Endothelial cell (in vitro differentiated cells): ENCODE data around the gene GALNT2. TPM values are rescaled to one million over a fixed set of nuclear protein-coding genes. Genes with fewer than 3 reads are reported as not detected.

ENCODE experiments used
- DNase-seq: peaks from one replicate; pipeline ENCODE4 v3.0.0; 2021; ENCODE audit warnings: low spot score
- H3K27ac Mint-ChIP-seq: one replicate; pipeline ENCODE4 v1.8.0; 2021; ENCODE audit warnings: mixed read lengths, inconsistent platforms; ENCODE audit not compliant: unreplicated experiment
- H3K27me3 Mint-ChIP-seq: one replicate; pipeline ENCODE4 v1.8.0; 2021; ENCODE audit warnings: mild to moderate bottlenecking, moderate library complexity, mixed read lengths, inconsistent platforms; ENCODE audit not compliant: unreplicated experiment
- H3K36me3 Mint-ChIP-seq: one replicate; pipeline ENCODE4 v1.8.0; 2021; ENCODE audit warnings: mild to moderate bottlenecking, low read depth, mixed read lengths, inconsistent platforms; ENCODE audit not compliant: unreplicated experiment
- H3K4me1 Mint-ChIP-seq: one replicate; pipeline ENCODE4 v1.8.0; 2021; ENCODE audit warnings: mild to moderate bottlenecking, mixed read lengths, inconsistent platforms; ENCODE audit not compliant: unreplicated experiment
- H3K4me3 Mint-ChIP-seq: one replicate; pipeline ENCODE4 v1.8.0; 2021; ENCODE audit warnings: mild to moderate bottlenecking, mixed read lengths, inconsistent platforms; ENCODE audit not compliant: unreplicated experiment
- H3K9me3 Mint-ChIP-seq: one replicate; pipeline ENCODE4 v1.8.0; 2021; ENCODE audit warnings: mixed read lengths, inconsistent platforms; ENCODE audit not compliant: unreplicated experiment
- CTCF ChIP-seq: fragments of 200-600 bp; sonication (generic); IDR thresholded peaks from one replicate; pipeline ENCODE4 v1.5.0; 2021; ENCODE audit warnings: antibody characterized with exemption; ENCODE audit not compliant: unreplicated experiment
- total RNA-seq: library from RNA; stranded (reverse); fragmentation: NEBNext Ultra II Directional; extraction: Animal tissue kit (Norgen Biotek cat#: 25700); gene quantifications from one replicate; pipeline ENCODE4 v1.2.1, GENCODE V29; 2021; ENCODE audit not compliant: unreplicated experiment

Gene GALNT2
- total RNA-seq, 1 donor from 2014 or later = 74.8 TPM

GRCh38 chr1:230095938-230096337, 28.9 kb downstream of the GALNT2 start:
- peaks cover 4% of the 10 kb centered on the region for H3K36me3 Mint-ChIP-seq
- no peak overlapping the region for H3K4me3 Mint-ChIP-seq
- H3K9me3 Mint-ChIP-seq = no peaks in the 10 kb centered on the region
- H3K27ac Mint-ChIP-seq = no peak overlapping the region
- H3K27me3 Mint-ChIP-seq = no peaks in the 10 kb centered on the region
- TF ChIP-seq CTCF = no peak
- H3K4me1 Mint-ChIP-seq = peaks cover 6% of the 10 kb centered on the region
- DNase-seq = no peak

DNA sequence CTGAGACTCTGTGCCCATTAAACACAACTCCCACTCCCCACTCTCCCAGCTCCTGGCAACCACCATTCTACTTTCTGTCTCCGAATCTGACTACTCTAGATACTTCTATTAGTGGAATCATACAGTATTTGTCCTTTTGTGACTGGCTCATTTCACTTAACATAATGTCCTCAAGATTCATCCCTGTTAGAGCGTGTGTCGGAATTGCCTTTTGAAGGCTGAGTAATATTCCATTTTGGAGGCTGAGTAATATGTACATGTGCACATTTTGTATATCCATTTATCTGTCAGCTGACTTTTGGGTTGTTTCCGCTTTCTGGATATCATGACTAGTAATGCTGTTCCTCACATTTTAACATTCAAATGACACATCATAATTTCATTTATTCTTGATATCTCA, 30.3 kb downstream of the GALNT2 start:
- Mint-ChIP-seq H3K36me3 (peaks cover 4% of the 10 kb centered on the region), H3K4me3 (no peak overlapping the region), H3K4me1 (no peaks in the 10 kb centered on the region), H3K9me3 (no peaks in the 10 kb centered on the region), H3K27ac (no peak overlapping the region), H3K27me3 (no peaks in the 10 kb centered on the region)
- no peak for TF ChIP-seq CTCF
- DNase-seq = no peak

GRCh38 chr1:230098723-230099122, 31.7 kb downstream of the GALNT2 start:
- H3K9me3 Mint-ChIP-seq = no peaks in the 10 kb centered on the region
- no peak for DNase-seq
- H3K27me3 Mint-ChIP-seq = no peaks in the 10 kb centered on the region
- H3K36me3 Mint-ChIP-seq = peaks cover 4% of the 10 kb centered on the region
- H3K27ac Mint-ChIP-seq = no peak overlapping the region
- no peak overlapping the region for H3K4me3 Mint-ChIP-seq
- H3K4me1 Mint-ChIP-seq = peaks cover under 1% of the 10 kb centered on the region
- no peak for TF ChIP-seq CTCF

DNA sequence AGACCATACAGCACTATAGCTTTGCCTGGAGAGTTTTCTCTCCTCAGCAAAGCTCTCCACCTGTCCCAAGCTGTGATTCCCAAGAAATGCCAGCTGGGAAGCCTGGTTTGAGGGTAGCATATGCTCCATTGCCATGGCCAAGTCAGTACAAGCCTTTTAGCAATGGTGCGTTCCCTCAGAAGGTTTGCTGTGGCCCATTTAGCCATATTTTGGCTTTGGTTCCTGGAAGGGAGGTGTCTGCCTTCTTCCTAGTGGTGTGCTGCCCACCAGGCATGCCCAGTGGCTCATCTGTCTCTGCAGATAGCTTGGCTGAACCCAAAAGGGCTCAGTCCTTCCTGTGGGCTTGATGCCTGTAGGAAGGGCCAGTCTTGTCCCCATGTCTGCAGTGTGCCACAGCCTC, 32.4 kb downstream of the GALNT2 start:
- H3K4me1 Mint-ChIP-seq = peaks cover 6% of the 10 kb centered on the region
- TF ChIP-seq CTCF = no peak
- no peak overlapping the region for H3K4me3 Mint-ChIP-seq
- H3K36me3 Mint-ChIP-seq = peaks cover 4% of the 10 kb centered on the region
- no peaks in the 10 kb centered on the region for H3K27me3 Mint-ChIP-seq
- no peak for DNase-seq
- no peaks in the 10 kb centered on the region for H3K9me3 Mint-ChIP-seq
- no peak overlapping the region for H3K27ac Mint-ChIP-seq

- Mint-ChIP-seq H3K4me3 (no peak overlapping the region), H3K27ac (no peak overlapping the region), H3K27me3 (no peaks in the 10 kb centered on the region), H3K4me1 (peaks cover 20% of the 10 kb centered on the region), H3K9me3 (no peaks in the 10 kb centered on the region), H3K36me3 (peaks cover 4% of the 10 kb centered on the region)
- TF ChIP-seq CTCF = no peak
- no peak for DNase-seq
Observed at GRCh38 chr1:230100932-230101331, 33.9 kb downstream of the GALNT2 start.
